ENCODE results near the gene MCM9.
"Not testable (repeated sequence)": the region's sequence is repeated elsewhere in the genome, so short reads cannot be mapped to it uniquely, and the experiment has no call there.

DNA sequence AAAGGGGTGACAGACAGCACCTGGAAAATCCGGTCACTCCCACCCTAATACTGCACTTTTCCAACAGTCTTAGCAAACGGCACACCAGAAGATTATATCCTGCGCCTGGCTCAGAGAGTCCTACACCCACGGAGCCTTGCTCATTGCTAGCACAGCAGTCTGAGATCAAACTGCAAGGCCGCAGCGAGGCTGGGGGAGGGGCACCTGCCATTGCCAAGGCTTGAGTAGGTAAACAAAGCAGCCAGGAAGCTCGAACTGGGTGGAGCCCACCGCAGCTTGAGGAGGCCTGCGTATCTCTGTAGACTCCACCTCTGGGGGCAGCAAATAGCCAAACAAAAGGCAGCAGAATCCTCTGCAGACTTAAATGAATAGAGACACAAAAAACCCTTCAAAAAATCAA, 138.4 kb downstream of the MCM9 start:
- not testable (repeated sequence) for TF ChIP-seq EP300, POLR2AphosphoS5 (IDR thresholded peaks at IDR 0.05)
- TF ChIP-seq, protein P1, sequence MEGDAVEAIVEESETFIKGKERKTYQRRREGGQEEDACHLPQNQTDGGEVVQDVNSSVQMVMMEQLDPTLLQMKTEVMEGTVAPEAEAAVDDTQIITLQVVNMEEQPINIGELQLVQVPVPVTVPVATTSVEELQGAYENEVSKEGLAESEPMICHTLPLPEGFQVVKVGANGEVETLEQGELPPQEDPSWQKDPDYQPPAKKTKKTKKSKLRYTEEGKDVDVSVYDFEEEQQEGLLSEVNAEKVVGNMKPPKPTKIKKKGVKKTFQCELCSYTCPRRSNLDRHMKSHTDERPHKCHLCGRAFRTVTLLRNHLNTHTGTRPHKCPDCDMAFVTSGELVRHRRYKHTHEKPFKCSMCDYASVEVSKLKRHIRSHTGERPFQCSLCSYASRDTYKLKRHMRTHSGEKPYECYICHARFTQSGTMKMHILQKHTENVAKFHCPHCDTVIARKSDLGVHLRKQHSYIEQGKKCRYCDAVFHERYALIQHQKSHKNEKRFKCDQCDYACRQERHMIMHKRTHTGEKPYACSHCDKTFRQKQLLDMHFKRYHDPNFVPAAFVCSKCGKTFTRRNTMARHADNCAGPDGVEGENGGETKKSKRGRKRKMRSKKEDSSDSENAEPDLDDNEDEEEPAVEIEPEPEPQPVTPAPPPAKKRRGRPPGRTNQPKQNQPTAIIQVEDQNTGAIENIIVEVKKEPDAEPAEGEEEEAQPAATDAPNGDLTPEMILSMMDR (IDR thresholded peaks at IDR 0.05): not testable (repeated sequence)
